HepG2 (cell line): ENCODE measurements around the gene BOLA3. TPM values are rescaled to one million over a fixed set of nuclear protein-coding genes. Genes with fewer than 3 reads are reported as not detected.

ENCODE experiments used
- ARID2 ChIP-seq: sonication (generic); formaldehyde crosslinking; IDR thresholded peaks from 2 replicates; pipeline ENCODE4 v1.8.1; 2022; ENCODE audit warnings: mild to moderate bottlenecking, missing genetic modification reagents, borderline replicate concordance
- BCLAF1 ChIP-seq: fragments of 450-650 bp; IDR thresholded peaks from 2 replicates; pipeline ENCODE4 v1.6.1; 2017; ENCODE audit warnings: mild to moderate bottlenecking
- DPF2 ChIP-seq: sonication (generic); formaldehyde crosslinking; IDR thresholded peaks from 2 replicates; pipeline ENCODE4 v1.4.0; 2020; ENCODE audit warnings: mild to moderate bottlenecking, low read depth, missing genetic modification reagents, borderline replicate concordance
- HDAC2 ChIP-seq: sonication (generic); formaldehyde crosslinking; IDR thresholded peaks from 2 replicates; pipeline ENCODE4 v1.4.0; 2020; ENCODE audit warnings: missing genetic modification reagents
- ISX ChIP-seq: sonication (generic); formaldehyde crosslinking; conservative IDR thresholded peaks from 2 replicates; pipeline ENCODE4 v1.5.0; 2020; ENCODE audit warnings: missing genetic modification reagents
- MAF1 ChIP-seq: sonication (generic); formaldehyde crosslinking; IDR thresholded peaks from 2 replicates; pipeline ENCODE4 v1.5.0; 2020; ENCODE audit warnings: missing genetic modification reagents, borderline replicate concordance
- SIN3B ChIP-seq: fragments of 150-350 bp; IDR thresholded peaks from 2 replicates; pipeline ENCODE4 v1.6.1; 2014; ENCODE audit warnings: low read length
- SIX1 ChIP-seq: sonication (generic); formaldehyde crosslinking; IDR thresholded peaks from 2 replicates; pipeline ENCODE4 v1.4.0; 2020; ENCODE audit warnings: missing genetic modification reagents, borderline replicate concordance
- THRA ChIP-seq: sonication (generic); formaldehyde crosslinking; IDR thresholded peaks from 2 replicates; pipeline ENCODE4 v1.4.0; 2020; ENCODE audit warnings: missing genetic modification reagents, borderline replicate concordance
- TOE1 ChIP-seq: sonication (generic); formaldehyde crosslinking; IDR thresholded peaks from 2 replicates; pipeline ENCODE4 v1.4.0; 2020; ENCODE audit warnings: mild to moderate bottlenecking, missing genetic modification reagents
- ZNF121 ChIP-seq: sonication (generic); formaldehyde crosslinking; IDR thresholded peaks from 2 replicates; pipeline ENCODE4 v1.5.0; 2020; ENCODE audit warnings: mild to moderate bottlenecking, missing genetic modification reagents
- ZNF557 ChIP-seq: sonication (generic); formaldehyde crosslinking; IDR thresholded peaks from 2 replicates; pipeline ENCODE4 v1.4.0; 2020; ENCODE audit warnings: missing genetic modification reagents
- ZNF609 ChIP-seq: sonication (generic); formaldehyde crosslinking; IDR thresholded peaks from 2 replicates; pipeline ENCODE4 v1.4.0; 2020; ENCODE audit warnings: mild to moderate bottlenecking, missing genetic modification reagents, borderline replicate concordance
- ZNF672 ChIP-seq: sonication (generic); formaldehyde crosslinking; IDR thresholded peaks from 2 replicates; pipeline ENCODE4 v1.8.1; 2022; ENCODE audit warnings: missing genetic modification reagents
- ZNF792 ChIP-seq: IDR thresholded peaks from 2 replicates; pipeline ENCODE4 v1.6.1; 2016
- ZSCAN30 ChIP-seq: sonication (generic); formaldehyde crosslinking; IDR thresholded peaks from 2 replicates; pipeline ENCODE4 v1.5.0; 2020; ENCODE audit warnings: mild to moderate bottlenecking, missing genetic modification reagents
- ZSCAN31 ChIP-seq: sonication (generic); formaldehyde crosslinking; IDR thresholded peaks from 2 replicates; pipeline ENCODE4 v1.5.0; 2020; ENCODE audit warnings: low read depth, mild to moderate bottlenecking, missing genetic modification reagents
- polyA plus RNA-seq, 8 experiments: library from polyadenylated mRNA; depleted of rRNA in 3 of 8; stranded (reverse) in 7 of 8; unstranded in 1 of 8; fragments of >200 nt; fragmentation: Illumina TruSeq in 4 of 8; extraction: Trizol in 4 of 8; gene quantifications; 2 replicates each; pipeline versions ENCODE4 v1.2.1 to v1.2.3, GENCODE V29; 2011 to 2016; ENCODE audit warnings: low read depth in 4 of 8, missing spikeins in 1 of 8, mixed read lengths in 1 of 8; ENCODE audit not compliant: insufficient read depth in 1 of 8
- total RNA-seq, 5 experiments: library from RNA; depleted of rRNA; stranded (reverse); fragments of >200 nt; fragmentation: Illumina TruSeq; extraction: Trizol; gene quantifications; 2 replicates each; pipeline ENCODE4 v1.2.3, GENCODE V29; 2016; ENCODE audit warnings: low read depth in 1 of 5
- TF ChIP-seq, protein P1 (sequence below): sonication (generic); formaldehyde crosslinking; IDR thresholded peaks from 2 replicates; pipeline ENCODE4 v1.5.1; 2020; ENCODE audit warnings: mild to moderate bottlenecking, missing genetic modification reagents, moderate library complexity

The BOLA3 gene
- total and polyA plus RNA-seq, 2 of the 13 experiments (the other 11 are each of a cell fraction or from before 2014, with no cell fraction given): 89.7 to 170 TPM

- TF ChIP-seq ZNF609 (CRISPR knock-in tag) (0 out of 2 replicates have a peak, but pooled peaks have one; percentile 27), DPF2 (CRISPR knock-in tag) (no peak), ZNF121 (CRISPR knock-in tag) (no peak; the same call in 1 of the 2 replicates), ARID2 (CRISPR knock-in tag) (peak; percentile 98), ISX (CRISPR knock-in tag) (peak; percentile 92; the same call in 1 of the 2 replicates), ZNF557 (0 out of 2 replicates have a peak, but pooled peaks have one; percentile 36), ZNF672 (peak; percentile 52; the same call in 1 of the 2 replicates), SIX1 (CRISPR knock-in tag) (no peak), MAF1 (peak; percentile 53; the same call in 1 of the 2 replicates), BCLAF1 (no peak), THRA (CRISPR knock-in tag) (peak; percentile 97), ZNF792 (CRISPR knock-in tag) (peak; percentile 80; the same call in 1 of the 2 replicates), SIN3B (peak; percentile 42; the same call in 1 of the 2 replicates), ZSCAN30 (peak; percentile 91; the same call in 1 of the 2 replicates), HDAC2 (CRISPR knock-in tag) (peak; percentile 44; the same call in 1 of the 2 replicates), ZSCAN31 (CRISPR knock-in tag) (peak; percentile 98), TOE1 (peak; percentile 56; the same call in 1 of the 2 replicates)
- TF ChIP-seq, protein P1, sequence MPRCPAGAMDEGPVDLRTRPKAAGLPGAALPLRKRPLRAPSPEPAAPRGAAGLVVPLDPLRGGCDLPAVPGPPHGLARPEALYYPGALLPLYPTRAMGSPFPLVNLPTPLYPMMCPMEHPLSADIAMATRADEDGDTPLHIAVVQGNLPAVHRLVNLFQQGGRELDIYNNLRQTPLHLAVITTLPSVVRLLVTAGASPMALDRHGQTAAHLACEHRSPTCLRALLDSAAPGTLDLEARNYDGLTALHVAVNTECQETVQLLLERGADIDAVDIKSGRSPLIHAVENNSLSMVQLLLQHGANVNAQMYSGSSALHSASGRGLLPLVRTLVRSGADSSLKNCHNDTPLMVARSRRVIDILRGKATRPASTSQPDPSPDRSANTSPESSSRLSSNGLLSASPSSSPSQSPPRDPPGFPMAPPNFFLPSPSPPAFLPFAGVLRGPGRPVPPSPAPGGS (CRISPR knock-in tag): peak; percentile 75
These were observed at the start of gene BOLA3 (continued) for GRCh38 chr2:74147727-74148456.
